Measurements from ENCODE around the gene STK32B.

Gene STK32B

GRCh38 chr4:5547651-5548249 lies 496.5 kb downstream of the STK32B start:
- DNase-seq (ENCODE audit: extremely low spot score), result no peak
- CTCF ChIA-PET, result no interaction called here
- TF ChIP-seq TARDBP (IDR thresholded peaks at IDR 0.05) (no peak), NFRKB (IDR thresholded peaks at IDR 0.05) (no peak), ELF4 (IDR thresholded peaks at IDR 0.05) (no peak), ARNT (IDR thresholded peaks at IDR 0.05) (no peak), SUZ12 (IDR thresholded peaks at IDR 0.05) (no peak), L3MBTL2 (conservative IDR thresholded peaks at IDR 0.05) (no peak), CTBP1 (IDR thresholded peaks at IDR 0.05; ENCODE audit: borderline replicate concordance) (no peak), ZNF384 (IDR thresholded peaks at IDR 0.05) (no peak), FOXK2 (IDR thresholded peaks at IDR 0.05) (no peak), BHLHE40 (IDR thresholded peaks at IDR 0.05; ENCODE audit: borderline replicate concordance) (no peak), PKNOX1 (IDR thresholded peaks at IDR 0.05) (no peak), SP1 (IDR thresholded peaks at IDR 0.05) (no peak), HDGF (IDR thresholded peaks at IDR 0.05; ENCODE audit: borderline replicate concordance) (no peak), LEF1 (IDR thresholded peaks at IDR 0.05; ENCODE audit: borderline replicate concordance) (no peak), FOXA1 (IDR thresholded peaks at IDR 0.05) (no peak), FOXM1 (IDR thresholded peaks at IDR 0.05; ENCODE audit: borderline replicate concordance) (no peak)
- POLR2A ChIA-PET, result no interaction called here
